ENCODE data around the gene TMEM45B. TPM values are rescaled to one million over a fixed set of nuclear protein-coding genes. Genes with fewer than 3 reads are reported as not detected.
"Not testable (repeated sequence)": the region's sequence is repeated elsewhere in the genome, so short reads cannot be mapped to it uniquely, and the experiment has no call there.

Gene TMEM45B
- total and polyA plus RNA-seq, 8 donors = 0.51 to 3.1 (median 1.6) TPM

GRCh38 chr11:129861702-129862522 is 46.3 kb downstream of the TMEM45B start:
- FAIRE-seq (no peak), ATAC-seq (peak; percentile 85 to 89 (median 88)), DNase-seq (peak in 4 of 6 donors; percentile 52 to 76 (median 61))
- H3K9me3 ChIP-seq = no peaks in the 10 kb centered on the region
- no peak for TF ChIP-seq CTCF (IDR thresholded peaks at IDR 0.05)
- H3K36me3 ChIP-seq = peaks cover 0 to 22% (median 15%) of the 10 kb centered on the region in 3 donors
- H3K4me1 ChIP-seq = no peaks in the 10 kb centered on the region
- WGBS, 2 donors = 64 to 67% methylated on average over 16 of the region's 16 CpGs
- H3K4me3 ChIP-seq = no peak overlapping the region
- H3K27me3 ChIP-seq = no peaks in the 10 kb centered on the region
- H3K27ac ChIP-seq = peak overlapping the region; percentile 46 to 58 (median 48)
- intact Hi-C loops (cut with DNase I) = no loop called here

GRCh38 chr11:129864811-129865210 is 49.2 kb downstream of the TMEM45B start:
- ATAC-seq = peak in 1 of 4 donors; percentile 23
- FAIRE-seq = no peak
- intact Hi-C loops (cut with DNase I) = no loop called here
- no peak for DNase-seq
- H3K9me3 ChIP-seq = no peaks in the 10 kb centered on the region
- H3K27me3 ChIP-seq = no peaks in the 10 kb centered on the region
- no peak overlapping the region for H3K4me3 ChIP-seq
- peaks cover 0 to 40% (median 24%) of the 10 kb centered on the region in 3 donors for H3K36me3 ChIP-seq
- no peaks in the 10 kb centered on the region for H3K4me1 ChIP-seq
- WGBS, 2 donors = 91 to 92% methylated on average over 5 of the region's 5 CpGs
- H3K27ac ChIP-seq = no peak overlapping the region
- TF ChIP-seq CTCF (IDR thresholded peaks at IDR 0.05) = no peak

- H3K9me3 ChIP-seq = no peaks in the 10 kb centered on the region
- ATAC-seq (no peak), DNase-seq (no peak), FAIRE-seq (no peak)
- H3K36me3 ChIP-seq = peaks cover 0 to 48% (median 29%) of the 10 kb centered on the region in 3 donors
- WGBS, 2 donors = 85 to 86% methylated on average over 4 of the region's 4 CpGs
- H3K27ac ChIP-seq = peak overlapping the region in 1 of 4 donors; percentile 33
- H3K4me1 ChIP-seq = no peaks in the 10 kb centered on the region
- intact Hi-C loops (cut with DNase I) = no loop called here
- no peak overlapping the region for H3K4me3 ChIP-seq
- no peak for TF ChIP-seq CTCF (IDR thresholded peaks at IDR 0.05)
- no peaks in the 10 kb centered on the region for H3K27me3 ChIP-seq
Measured at GRCh38 chr11:129865701-129866100, 50.1 kb downstream of the TMEM45B start.

- Histone ChIP-seq H3K36me3 (peaks cover 0 to 53% (median 33%) of the 10 kb centered on the region in 3 donors), H3K4me1 (no peaks in the 10 kb centered on the region), H3K27ac (peak overlapping the region in 2 of 4 donors; percentile 33 to 39), H3K4me3 (no peak overlapping the region), H3K9me3 (no peaks in the 10 kb centered on the region), H3K27me3 (no peaks in the 10 kb centered on the region)
- intact Hi-C loops (cut with DNase I) = no loop called here
- FAIRE-seq (no peak), DNase-seq (no peak), ATAC-seq (peak in 3 of 4 donors; percentile 29 to 54 (median 39))
- TF ChIP-seq CTCF (IDR thresholded peaks at IDR 0.05) = no peak
- 67 to 72% methylated on average over 3 of the region's 3 CpGs for WGBS, 2 donors
Measured at GRCh38 chr11:129866311-129866710, 50.7 kb downstream of the TMEM45B start.

- H3K4me1 ChIP-seq; intact Hi-C loops (cut with DNase I); H3K27me3 ChIP-seq; H3K4me3 ChIP-seq; DNase-seq; H3K27ac ChIP-seq; FAIRE-seq; ATAC-seq; H3K9me3 ChIP-seq: not testable (repeated sequence)
- H3K36me3 ChIP-seq = peaks cover 0 to 77% (median 41%) of the 10 kb centered on the region in 3 donors
- WGBS, 2 donors = 89 to 94% methylated on average over 16 of the region's 16 CpGs
Measured at GRCh38 chr11:129868626-129869025, 53.0 kb downstream of the TMEM45B start.

All from pancreas (tissue), 10 donors.